CD4-positive, alpha-beta T cell treated with Interleukin-6 at 100 ng/mL for 8 hours (primary cell): ENCODE data around the gene EBP.
"Not testable (repeated sequence)": the region's sequence is repeated elsewhere in the genome, so short reads cannot be mapped to it uniquely, and the experiment has no call there.

Experiments used
- DNase-seq: peaks from one replicate; pipeline ENCODE4 v3.0.0-alpha.2; 2020; ENCODE audit warnings: mixed read lengths, low spot score

EBP gene

DNA sequence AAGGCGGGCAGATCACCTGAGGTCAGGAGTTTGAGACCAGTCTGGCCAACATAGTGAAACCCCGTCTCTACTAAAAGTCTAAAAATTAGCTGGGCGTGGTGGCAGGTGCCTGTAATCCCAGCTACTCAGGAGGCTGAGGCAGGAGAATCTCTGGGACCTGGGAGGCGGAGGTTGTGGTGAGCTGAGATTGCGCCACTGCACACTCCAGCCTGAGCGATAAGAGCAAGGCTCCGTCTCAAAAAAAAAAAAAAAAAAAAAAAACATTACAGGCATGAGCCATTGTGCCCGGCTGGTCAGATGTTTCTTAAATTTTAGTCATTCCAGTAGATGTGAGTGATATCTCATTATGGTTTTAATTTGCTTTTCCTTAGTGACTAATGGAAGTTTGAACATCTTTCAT, 4.2 kb downstream of the EBP start:
- DNase-seq, result not testable (repeated sequence)

DNA sequence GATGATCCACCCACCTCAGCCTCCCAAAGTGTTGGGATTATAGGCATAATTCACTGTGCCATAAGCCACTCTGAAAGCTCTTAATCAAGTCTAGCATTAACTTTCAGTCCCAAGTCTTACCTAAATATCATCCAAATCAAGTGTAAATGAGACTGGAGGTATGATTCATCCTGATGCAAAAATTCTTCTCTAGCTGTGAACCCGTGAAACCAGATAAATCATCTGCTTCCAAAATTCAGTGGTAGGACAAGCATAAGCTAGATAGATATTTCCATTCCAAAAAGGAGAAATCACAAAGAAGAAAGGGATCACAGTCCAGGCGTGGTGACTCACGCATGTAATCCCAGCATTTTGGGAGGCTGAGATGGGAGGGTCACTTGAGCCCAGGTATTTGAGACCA, 9.1 kb downstream of the EBP start:
- no peak for DNase-seq

DNA sequence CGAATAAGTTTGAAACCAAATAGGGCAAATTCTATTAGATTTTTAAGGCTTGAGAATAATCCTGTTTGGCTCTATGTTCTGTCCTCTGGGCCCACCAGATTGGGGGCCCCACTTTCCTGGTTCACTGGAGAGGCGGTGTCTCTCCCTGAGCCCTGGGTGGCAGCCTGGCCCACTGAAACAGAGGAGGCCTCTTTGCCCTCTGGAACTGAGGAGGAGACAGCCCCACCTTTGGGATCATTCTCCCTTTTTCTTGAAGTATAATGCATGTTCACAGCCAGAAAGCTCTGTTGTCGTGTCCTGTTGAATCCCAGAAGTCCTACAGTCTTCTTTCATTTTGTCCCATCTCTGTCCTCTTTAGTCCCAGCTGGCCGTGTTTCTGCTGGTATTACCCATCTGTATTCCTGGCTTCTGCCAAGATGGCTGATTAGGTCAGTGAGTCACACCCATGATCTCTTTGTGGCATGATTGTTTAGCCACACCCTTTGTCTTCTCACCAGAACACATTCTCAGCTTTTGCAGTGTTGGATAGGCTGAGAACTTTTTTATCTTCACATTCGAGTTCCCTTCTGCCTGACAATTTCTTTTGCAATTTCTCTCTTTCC, 9.9 kb downstream of the EBP start:
- no peak for DNase-seq

DNA sequence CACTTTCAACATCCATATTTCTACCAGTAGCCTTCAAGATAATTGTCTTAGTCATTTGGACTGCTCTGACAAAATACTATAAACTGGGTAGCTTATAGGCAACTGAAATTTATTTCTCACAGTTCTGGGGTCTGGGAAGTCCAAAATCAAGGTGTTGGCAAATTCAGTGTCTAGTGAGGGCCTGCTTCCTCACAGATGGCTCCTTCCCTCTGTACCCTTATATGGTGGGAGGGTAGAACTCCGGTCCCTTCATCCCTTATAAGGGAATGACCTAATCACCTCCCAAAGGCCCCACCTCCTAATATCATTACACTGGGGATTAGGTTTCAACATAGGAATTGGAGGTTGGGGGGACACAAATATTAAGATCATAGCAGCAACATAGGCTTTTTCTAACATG, 10.6 kb downstream of the EBP start:
- no peak for DNase-seq

DNA sequence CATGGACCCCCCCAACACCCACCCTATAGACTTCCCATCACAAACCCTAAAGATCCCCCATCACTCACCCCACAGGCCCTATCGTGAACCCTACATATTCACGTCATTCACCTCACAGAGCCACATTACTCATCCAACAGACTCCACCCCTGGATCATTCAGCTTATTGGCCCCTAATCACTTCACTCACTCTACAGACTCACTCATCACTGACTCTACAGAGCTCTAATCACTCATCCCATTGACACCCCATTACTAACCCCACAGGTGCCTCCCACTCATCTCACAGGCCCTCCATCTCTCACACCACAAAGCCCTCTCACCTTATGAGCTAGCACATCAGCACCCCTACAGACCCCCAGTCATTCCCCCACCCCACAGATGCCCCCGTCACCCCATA, 11.6 kb downstream of the EBP start:
- no peak for DNase-seq

DNA sequence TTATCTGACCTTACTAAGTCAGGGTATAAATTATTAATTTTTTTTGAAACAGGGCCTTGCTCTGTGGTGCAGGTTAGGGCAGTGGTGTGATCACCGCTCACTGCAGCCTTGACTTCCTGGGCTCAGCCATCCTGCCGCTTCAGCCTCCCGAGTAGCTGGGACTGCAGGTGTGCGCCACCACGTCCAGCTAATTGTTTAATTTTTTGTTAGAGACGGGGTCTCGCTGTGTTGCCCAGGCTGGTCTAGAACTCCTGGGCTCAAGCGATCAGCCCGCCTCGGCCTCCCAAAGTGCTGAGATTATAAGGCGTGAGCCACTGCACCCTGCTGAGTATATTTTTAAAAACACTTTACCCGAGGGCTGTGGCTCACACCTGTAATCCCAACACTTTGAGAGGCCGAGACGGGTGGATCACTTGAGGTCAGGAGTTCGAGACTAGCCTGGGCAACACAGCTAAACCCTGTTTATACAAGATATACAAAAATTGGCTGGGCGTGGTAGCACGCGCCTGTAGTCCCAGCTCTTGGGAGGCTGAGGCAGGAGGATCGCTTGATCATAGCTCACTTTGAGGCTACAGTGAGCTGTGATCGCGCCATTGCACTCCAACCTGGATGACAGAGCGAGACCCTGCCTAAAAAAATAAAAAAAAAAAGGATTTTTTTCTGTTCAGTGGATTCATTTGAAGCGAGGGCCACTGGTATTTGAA, 17.2 kb downstream of the EBP start:
- no peak for DNase-seq

DNA sequence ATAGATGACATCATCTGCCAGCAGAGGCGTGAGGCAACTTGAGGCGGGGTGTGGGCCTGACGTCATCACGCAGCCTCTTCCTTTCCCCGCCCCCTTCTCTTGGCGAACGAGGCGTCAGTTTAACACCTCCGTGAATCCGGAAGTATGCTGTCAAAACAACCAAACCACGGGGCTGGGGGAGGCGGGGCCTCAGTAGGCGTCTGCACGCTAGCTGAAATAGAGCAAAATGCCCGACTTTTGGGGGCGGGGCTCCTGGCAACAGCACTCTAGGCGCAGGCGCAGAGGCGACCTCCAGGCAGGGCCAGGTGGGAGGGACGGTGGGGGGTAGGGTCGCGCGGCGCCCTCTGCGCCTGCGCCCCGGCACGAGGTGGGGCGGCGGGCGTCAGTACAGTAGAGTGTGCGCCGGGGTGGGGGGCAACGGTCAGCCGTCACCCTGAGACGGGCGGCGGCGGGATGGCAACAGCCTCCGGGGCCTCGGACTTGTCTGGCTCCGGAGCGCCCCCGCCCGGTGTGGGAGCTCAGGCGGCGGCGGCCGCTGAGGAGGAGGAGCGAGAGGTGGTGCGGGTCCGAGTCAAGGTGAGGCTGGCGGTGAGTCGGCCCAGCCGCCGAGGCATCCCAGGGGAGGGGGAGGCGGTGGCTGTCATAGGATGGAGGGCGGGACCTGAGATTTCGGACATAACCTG, 17.9 kb downstream of the EBP start, which contains the start of gene TBC1D25:
TSS of gene TBC1D25 (plus strand) at position 370 of the 683 bp plus-strand sequence. CDS start at position 454, 84 bp downstream.
- peak; percentile 98 for DNase-seq

DNA sequence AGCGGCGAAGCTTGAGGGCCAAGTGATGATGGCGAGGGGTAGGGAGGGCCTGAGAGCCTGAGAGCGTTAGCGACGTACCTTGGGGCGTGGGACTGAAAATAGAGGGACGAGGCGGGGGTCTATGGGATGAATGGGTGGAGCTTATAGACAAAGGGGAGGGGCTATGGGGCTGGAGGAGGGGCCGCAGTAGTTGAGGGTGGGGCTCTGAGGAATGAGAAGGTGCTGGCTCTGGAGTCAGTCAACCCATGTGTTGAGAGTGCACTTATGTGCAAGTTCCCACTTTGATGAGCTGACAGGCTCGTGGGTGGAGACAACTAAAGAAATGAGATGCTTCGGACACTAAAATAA, 18.4 kb downstream of the EBP start:
- peak; percentile 44 for DNase-seq

DNA sequence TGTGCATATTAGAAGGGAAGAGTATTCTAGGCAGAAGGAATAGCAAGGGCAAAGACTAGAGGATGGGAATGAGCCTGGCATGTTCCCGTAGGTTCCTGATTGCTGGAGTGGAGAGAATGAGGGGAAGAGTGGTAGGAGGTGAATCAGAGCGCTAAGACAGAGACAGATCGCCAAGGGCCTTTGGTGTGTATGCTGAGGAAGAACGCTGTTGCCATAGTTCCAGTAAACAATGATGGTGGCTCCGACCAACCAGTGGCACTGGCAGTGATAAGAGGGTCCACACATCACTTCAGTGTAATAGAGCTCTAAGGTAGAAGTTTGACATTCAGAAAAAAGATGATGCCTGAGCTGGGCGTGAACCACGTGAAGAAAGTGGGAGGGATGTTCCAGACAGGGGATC, 18.9 kb downstream of the EBP start:
- DNase-seq, result no peak

DNA sequence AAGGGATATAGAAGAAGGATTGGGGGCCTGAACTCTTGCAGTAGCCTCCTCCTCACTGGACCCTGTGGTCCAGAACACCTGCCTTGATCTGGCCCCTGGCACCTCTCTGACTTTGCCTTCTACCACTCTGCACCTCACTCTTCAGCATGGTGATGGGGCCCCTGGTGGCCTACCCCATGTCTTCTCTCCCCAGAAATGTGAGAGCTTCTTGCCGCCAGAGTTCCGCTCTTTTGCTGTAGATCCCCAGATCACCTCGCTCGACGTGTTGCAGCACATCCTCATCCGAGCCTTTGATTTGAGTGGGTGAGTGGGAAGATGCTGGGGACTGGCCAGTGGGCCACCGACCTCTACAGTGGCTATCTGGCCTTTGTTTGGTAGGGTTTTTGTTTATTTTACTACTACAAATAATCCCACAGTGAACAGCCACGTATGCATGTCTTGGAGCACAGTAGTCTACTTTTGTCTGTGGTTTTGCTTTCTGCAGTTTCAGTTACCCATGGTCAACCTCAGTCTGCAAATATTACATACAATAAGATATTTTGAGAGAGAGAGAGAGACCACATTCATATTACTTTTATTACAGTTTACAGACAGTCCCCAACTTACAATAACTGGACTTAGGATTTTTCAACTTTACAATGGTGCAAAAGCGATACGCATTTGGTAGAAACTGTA, 19.7 kb downstream of the EBP start:
- DNase-seq, result no peak

DNA sequence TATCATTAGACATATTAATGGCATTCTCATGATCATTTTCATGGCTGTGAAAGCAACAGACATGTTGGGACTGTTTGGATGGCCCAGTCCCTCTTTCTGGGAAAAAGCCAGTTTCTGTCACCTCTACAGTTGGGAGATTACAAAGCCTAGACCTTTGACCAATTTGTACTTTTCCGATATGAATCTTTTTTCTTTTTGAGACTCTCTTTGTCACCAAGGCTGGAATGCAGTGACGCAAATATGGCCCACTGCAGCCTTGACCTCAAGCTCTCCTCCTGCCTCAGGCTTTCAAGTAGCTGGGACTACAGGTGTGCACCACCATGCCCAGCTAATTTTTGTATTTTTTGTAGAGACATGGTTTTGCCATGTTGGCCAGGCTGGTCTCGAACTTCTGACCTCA, 27.3 kb downstream of the EBP start:
- DNase-seq, result no peak

DNA sequence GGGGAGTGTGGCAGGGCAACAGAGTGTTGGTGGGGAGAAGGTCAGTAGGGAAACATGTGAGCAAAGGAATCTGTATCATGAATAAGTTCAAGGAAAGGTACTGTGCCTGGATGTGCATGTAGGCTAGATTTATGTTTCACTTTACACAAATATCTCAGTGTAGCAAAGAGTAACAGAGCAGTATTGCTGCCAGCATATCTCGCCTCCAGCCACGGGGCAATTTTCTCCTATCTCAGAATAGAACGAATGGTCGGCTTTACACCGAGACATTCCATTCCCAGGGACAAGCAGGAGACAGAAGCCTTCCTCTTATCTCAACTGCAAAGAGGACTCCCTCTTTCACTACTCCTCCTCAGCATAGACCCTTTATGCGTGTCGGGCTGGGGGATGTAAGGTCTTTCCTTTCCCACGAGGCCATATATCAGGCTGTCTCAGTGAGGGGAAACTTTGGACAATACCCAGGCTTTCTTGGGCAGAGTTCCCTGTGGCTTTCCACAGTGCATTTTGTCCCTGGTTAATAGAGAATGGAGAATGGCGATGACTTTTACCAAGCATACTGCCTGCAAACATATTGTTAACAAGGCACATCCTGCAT, 34.2 kb downstream of the EBP start:
- DNase-seq, result not testable (repeated sequence)

DNA sequence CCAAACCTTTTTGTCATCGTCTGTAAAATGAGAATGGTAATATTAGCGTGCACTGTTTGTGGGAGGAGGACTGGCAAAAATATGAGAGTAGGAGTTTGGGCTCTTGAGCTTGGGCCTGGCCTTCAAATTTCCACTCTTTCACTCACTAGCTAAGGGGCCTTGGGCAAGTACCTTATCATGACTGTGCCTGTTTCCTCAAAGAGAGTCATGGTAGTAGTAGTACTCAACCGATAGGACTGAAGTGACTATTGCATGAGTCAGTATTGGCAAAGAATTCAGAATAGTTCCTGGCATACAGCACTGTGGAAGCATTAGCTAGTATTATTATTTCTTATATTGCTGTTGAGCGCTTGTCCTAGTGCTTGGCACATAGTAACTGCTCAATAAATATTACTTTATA, 36.7 kb downstream of the EBP start:
- DNase-seq, result no peak

DNA sequence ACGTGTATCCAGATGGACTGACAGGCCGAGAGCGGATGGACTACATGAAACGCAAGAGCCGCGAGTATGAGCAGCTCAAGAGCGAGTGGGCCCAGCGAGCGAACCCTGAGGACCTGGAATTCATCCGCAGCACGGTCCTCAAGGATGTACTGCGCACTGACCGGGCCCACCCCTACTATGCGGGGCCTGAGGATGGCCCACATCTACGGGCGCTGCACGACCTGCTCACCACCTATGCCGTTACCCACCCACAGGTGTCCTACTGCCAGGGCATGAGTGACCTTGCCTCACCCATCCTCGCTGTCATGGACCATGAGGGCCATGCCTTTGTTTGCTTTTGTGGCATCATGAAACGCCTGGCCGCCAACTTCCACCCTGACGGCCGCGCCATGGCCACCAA, 38.0 kb downstream of the EBP start:
- no peak for DNase-seq

DNA sequence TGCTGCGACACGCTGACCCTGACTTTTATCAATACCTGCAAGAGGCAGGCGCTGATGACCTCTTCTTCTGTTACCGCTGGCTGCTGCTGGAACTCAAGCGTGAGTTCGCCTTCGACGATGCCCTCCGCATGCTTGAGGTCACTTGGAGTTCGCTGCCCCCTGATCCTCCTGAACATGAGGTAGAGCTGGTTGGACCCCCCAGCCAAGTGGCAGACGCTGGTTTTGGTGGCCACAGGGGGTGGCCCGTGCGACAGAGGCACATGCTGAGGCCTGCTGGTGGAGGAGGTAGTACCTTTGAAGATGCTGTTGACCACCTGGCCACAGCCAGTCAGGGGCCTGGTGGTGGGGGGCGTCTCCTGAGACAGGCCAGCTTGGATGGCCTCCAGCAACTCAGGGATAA, 38.4 kb downstream of the EBP start:
- no peak for DNase-seq

DNA sequence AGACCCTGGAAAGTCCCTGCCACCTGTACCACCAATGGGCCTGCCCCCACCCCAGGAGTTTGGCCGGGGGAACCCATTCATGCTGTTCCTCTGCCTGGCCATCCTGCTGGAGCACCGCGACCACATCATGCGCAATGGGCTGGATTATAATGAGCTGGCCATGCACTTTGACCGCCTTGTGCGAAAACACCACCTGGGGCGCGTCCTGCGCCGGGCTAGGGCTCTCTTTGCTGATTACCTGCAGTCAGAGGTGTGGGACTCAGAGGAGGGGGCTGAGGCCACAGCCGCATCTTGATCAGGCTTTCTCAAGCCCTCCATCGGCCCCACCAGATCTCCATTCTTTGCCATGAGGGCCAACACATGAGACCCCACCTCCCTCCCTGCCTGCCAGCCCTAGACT, 39.1 kb downstream of the EBP start:
- no peak for DNase-seq

DNA sequence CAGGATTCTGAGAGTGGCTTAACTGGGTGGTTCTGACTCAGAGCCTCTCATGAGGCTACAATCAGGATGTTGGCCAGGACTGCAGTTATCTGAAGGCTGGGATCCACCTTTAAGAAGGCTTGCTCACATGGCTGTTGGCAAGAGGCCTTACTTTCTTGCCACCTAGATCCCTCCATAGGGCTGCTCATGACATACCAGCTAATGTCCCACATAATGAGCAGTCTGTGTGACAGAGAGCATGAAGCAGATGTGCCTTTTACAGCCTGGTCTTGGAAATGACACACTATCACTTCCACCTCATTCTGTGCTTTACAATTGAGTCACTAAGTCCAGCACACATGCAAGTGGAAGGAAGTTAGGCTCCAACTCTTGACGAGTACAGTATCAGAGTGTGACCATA, 48.4 kb downstream of the EBP start:
- DNase-seq, result no peak

DNA sequence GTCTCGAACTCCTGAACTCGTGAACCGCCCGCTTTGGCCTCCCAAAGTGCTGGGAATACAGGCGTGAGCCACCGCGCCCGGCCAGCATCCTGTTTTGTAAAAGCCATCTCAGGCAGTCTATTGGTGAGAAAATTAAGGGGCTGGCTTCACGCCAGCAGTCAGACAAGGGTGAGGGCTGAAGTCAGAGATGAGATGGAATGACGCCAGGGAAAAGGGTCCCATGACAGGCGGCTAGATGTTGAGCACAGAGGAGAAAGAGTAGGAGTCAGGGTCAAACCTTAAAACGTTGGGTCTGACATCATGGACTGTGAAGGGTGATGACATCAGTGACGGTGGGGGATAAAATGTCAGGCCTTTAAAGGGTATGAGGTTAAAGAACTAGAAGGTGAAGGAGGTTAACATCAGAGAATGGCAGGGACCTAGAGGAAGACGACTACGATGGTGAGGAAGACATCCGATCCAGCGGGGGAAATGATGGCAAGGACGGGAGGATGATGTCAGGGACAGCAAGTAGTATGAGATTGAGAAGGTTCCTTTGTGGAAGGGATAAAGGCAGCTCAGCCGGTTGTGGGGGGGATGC, 52.2 kb downstream of the EBP start:
- DNase-seq, result no peak

DNA sequence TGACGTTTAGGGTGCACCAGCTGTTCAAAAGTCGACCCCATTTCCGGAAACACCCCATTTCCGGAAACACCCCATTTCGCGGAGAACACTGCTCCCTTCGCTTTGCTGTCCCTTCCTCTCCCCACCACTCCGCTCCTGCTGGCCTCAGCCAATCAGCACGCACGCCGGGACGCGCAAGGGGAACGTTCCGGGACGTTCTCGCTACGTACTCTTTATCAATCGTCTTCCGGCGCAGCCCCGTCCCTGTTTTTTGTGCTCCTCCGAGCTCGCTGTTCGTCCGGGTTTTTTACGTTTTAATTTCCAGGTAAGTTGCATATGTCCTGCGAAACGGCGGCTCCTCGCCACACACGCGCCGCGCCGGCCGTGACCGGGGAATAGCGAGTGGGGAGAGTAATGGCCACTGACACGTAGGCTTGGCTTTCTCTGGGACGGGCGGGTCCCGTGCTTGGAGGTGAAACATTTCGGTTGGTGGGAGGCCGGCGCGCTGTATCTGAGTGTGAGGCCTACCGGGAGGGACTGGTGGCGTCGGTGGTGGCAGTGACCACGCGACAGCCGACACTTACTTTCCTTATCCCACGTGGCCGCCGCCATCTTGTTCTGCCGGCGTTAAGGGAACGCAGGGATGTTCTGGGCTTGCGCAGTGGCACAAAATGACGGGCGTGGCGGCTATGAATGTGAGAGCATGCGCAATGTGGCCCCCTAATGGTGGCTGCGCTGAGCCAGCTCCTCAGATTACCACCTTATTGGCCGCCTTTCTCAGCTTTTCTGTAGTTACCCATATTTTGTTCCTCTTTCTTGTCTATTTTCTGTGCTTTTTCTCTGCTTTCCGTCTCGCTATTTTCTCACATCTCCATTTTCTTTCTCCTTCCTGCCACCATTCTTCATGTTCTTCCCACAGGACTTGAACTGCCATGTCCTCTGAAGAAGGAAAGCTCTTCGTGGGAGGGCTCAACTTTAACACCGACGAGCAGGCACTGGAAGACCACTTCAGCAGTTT, 53.0 kb downstream of the EBP start, which contains the start of gene RBM3:
TSS of gene RBM3 (plus strand) at position 215 of the 997 bp plus-strand sequence. CDS start at position 912, 697 bp downstream.
- DNase-seq, result peak; percentile 94

DNA sequence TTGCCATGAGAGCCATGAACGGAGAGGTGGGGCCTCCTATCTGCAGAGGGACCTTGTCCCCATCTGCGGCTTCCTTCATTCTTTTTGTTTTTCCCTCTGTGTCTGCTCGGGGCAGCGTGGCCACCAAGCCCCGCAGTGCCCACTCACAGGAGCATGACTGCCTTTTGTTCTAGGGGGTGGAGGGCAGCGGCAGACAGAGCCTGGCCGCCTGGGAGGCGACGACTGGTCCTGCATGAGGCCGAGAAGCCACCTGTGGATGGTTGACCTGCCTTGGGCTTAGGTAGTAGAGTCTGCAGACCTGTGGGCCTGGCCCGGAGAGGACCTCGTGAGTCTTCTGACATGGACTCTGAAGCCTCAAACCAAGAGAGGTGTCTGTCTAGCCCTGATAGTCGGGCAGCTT, 54.0 kb downstream of the EBP start:
- no peak for DNase-seq

DNA sequence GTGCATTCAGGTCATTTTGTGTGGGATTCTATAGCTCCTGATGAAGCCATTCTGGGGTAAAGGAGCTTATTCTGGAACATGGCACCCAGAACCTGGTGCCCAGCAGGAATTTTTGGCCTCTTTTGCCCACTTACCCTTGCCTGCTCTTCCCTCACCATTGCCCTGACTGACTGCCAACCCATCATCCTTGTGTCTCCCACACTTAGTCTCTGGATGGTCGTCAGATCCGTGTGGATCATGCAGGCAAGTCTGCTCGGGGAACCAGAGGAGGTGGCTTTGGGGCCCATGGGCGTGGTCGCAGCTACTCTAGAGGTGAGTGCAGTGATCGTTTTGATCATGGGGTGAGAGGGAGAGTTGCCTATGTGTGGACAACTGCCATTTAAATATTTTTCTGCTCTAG, 54.5 kb downstream of the EBP start:
- no peak for DNase-seq
